Peyer's patch (tissue), 4 donors: ENCODE data around the gene ATP5PD. TPM values are rescaled to one million over a fixed set of nuclear protein-coding genes. Genes with fewer than 3 reads are reported as not detected.

Source experiments
- DNase-seq, 3 donors: peaks; one replicate each; pipeline ENCODE4 v3.0.0-alpha.2; 2017 to 2019
- H3K27ac ChIP-seq, 4 donors: fragments of 200-600 bp; sonication (generic); one replicate each; pipeline ENCODE4 v1.5.1; 2016 to 2019
- H3K27me3 ChIP-seq, 2 donors: fragments of 200-600 bp; sonication (generic); one replicate each; pipeline ENCODE4 v1.5.1; 2019
- H3K36me3 ChIP-seq, 3 donors: fragments of 200-600 bp; sonication (generic); one replicate each; pipeline ENCODE4 v1.5.1; 2016 to 2019
- H3K4me1 ChIP-seq, 4 donors: fragments of 200-600 bp; sonication (generic); one replicate each; pipeline ENCODE4 v1.5.1; 2016 to 2019
- H3K4me3 ChIP-seq, 4 donors: fragments of 200-600 bp; sonication (generic); 1 replicate in 3 of 4; 2 replicates in 1 of 4; pipeline ENCODE4 v1.5.1; 2016 to 2019; ENCODE audit warnings: mild to moderate bottlenecking in 1 of 4
- H3K9me3 ChIP-seq, 4 donors: fragments of 200-600 bp; sonication (generic); one replicate each; pipeline ENCODE4 v1.5.1; 2016 to 2019; ENCODE audit warnings: mild to moderate bottlenecking in 1 of 4
- CTCF ChIP-seq, 6 experiments: fragments of 450-650 bp in 4 of 6; fragments of 200-600 bp in 2 of 6; sonication (generic) in 1 of 6; IDR thresholded peaks; one replicate each; pipeline ENCODE4 v1.5.1; 2017 to 2019; ENCODE audit warnings: antibody characterized with exemption in 6 of 6, mild to moderate bottlenecking in 3 of 6, moderate library complexity in 1 of 6
- POLR2A ChIP-seq, 2 donors: fragments of 450-650 bp; IDR thresholded peaks; one replicate each; pipeline ENCODE4 v1.5.1; 2017; ENCODE audit warnings: antibody characterized with exemption in 2 of 2, mild to moderate bottlenecking in 2 of 2, moderate library complexity in 2 of 2
- total RNA-seq, 4 donors: library from RNA; depleted of rRNA; stranded (reverse); fragments of >200 nt; gene quantifications; one replicate each; pipeline ENCODE4 v1.1.0, GENCODE V29; 2016

Gene ATP5PD
- total RNA-seq, 4 donors from 2014 or later = 202 to 302 (median 247) TPM

DNA sequence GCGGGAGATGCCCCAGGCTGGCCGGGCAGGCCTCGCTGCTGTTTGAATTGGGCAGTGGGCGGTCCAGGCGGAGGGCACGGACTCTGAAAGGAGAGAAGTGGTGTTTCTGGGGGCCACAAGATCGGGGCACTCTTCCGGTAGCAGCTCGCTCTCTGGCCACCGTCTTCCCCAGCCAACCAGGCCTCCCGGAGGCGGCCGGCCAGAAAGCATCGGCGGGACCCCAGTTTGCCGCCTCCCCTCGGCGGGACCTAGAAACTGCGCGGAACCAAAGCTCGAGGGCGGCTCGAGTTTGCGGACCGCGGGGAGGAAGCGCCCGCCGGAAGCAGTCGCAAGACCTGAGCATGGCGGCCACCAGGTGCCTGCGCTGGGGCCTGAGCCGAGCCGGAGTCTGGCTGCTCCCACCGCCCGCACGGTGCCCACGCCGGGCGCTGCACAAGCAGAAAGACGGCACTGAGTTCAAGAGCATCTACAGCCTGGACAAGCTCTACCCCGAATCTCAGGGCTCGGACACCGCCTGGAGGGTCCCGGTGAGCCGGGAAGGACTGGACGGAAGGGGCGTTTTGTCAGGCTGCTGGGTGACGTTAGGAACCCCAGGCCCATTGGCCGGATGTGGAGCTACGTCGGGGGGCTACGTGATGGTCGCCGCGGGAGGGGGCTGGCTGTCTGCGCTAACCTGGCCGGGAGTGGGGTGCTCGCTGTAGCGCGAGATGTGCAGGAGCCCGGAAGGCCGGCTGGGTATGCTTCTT lies 34.2 kb downstream of the ATP5PD start, which contains the start of gene MRPL58:
Gene MRPL58, plus strand, starts transcription at position 325 of the 746 bp plus-strand sequence. Its CDS starts 17 bp downstream, at position 342.
- Histone ChIP-seq H3K4me3 (peak within 1 kb of the TSS; percentile 82 to 94 (median 88)), H3K27me3 (no peaks in the 10 kb centered on the region), H3K36me3 (peaks cover 0 to 12% (median 0%) of the 10 kb centered on the region in 3 donors), H3K4me1 (peaks cover 0 to 23% (median 7%) of the 10 kb centered on the region in 4 donors), H3K27ac (peak within 1 kb of the TSS; percentile 59 to 88 (median 80)), H3K9me3 (no peaks in the 10 kb centered on the region)
- peak; percentile 73 to 89 (median 87) for DNase-seq
- TF ChIP-seq POLR2A (IDR thresholded peaks at IDR 0.05) = no peak
- peak; percentile 20 to 77 (median 54) for TF ChIP-seq CTCF (IDR thresholded peaks at IDR 0.05)

DNA sequence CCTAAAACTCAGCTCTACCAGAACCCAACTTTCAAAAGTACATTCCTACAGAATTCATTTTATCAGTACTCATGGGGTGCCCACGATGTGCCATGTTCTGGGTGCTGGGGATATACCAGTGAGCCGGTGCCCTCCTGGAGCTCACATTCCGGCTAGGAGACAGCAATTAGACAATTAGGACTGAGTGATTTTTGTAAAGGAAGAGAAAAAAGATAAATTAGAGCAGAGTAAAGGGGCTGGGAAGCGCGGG lies 34.7 kb downstream of the ATP5PD start:
- Histone ChIP-seq H3K4me1 (peaks cover 0 to 23% (median 7%) of the 10 kb centered on the region in 4 donors), H3K9me3 (no peaks in the 10 kb centered on the region), H3K4me3 (peak overlapping the region; percentile 82 to 94 (median 88)), H3K27me3 (no peaks in the 10 kb centered on the region), H3K27ac (peak overlapping the region; percentile 59 to 88 (median 80)), H3K36me3 (peaks cover 0 to 7% (median 0%) of the 10 kb centered on the region in 3 donors)
- DNase-seq = no peak
- TF ChIP-seq CTCF (IDR thresholded peaks at IDR 0.05) (no peak), POLR2A (IDR thresholded peaks at IDR 0.05) (no peak)

GRCh38 chr17:75011401-75012095 lies 35.2 kb downstream of the ATP5PD start:
- Histone ChIP-seq H3K27ac (peak overlapping the region; percentile 59 to 88 (median 80)), H3K4me3 (peak overlapping the region in 2 of 4 donors; percentile 92 to 94), H3K9me3 (no peaks in the 10 kb centered on the region), H3K4me1 (peaks cover 0 to 23% (median 7%) of the 10 kb centered on the region in 4 donors), H3K36me3 (peaks cover 0 to 2% (median 0%) of the 10 kb centered on the region in 3 donors), H3K27me3 (no peaks in the 10 kb centered on the region)
- peak; percentile 18 to 61 (median 53) for DNase-seq
- no peak for TF ChIP-seq CTCF (IDR thresholded peaks at IDR 0.05)
- TF ChIP-seq POLR2A (IDR thresholded peaks at IDR 0.05) = no peak

- Histone ChIP-seq H3K36me3 (no peaks in the 10 kb centered on the region), H3K9me3 (no peaks in the 10 kb centered on the region), H3K4me1 (peaks cover 0 to 23% (median 7%) of the 10 kb centered on the region in 4 donors), H3K27me3 (no peaks in the 10 kb centered on the region), H3K4me3 (no peak overlapping the region), H3K27ac (peak overlapping the region in 2 of 4 donors; percentile 74 to 88)
- TF ChIP-seq POLR2A (IDR thresholded peaks at IDR 0.05) (no peak), CTCF (IDR thresholded peaks at IDR 0.05) (no peak)
- DNase-seq = peak in 2 of 3 donors; percentile 52 to 59
Measured at GRCh38 chr17:75010683-75011400, 35.9 kb downstream of the ATP5PD start.

- Histone ChIP-seq H3K27ac (no peak overlapping the region), H3K9me3 (no peaks in the 10 kb centered on the region), H3K27me3 (no peaks in the 10 kb centered on the region), H3K36me3 (peaks cover 0 to 6% (median 0%) of the 10 kb centered on the region in 3 donors), H3K4me1 (peaks cover 0 to 23% (median 7%) of the 10 kb centered on the region in 4 donors), H3K4me3 (no peak overlapping the region)
- TF ChIP-seq CTCF (IDR thresholded peaks at IDR 0.05) (no peak), POLR2A (IDR thresholded peaks at IDR 0.05) (no peak)
- DNase-seq = no peak
Measured at GRCh38 chr17:75009139-75009724, 37.5 kb downstream of the ATP5PD start.
